ENCODE measurements around the gene LDB3. TPM values are rescaled to one million over a fixed set of nuclear protein-coding genes. Genes with fewer than 3 reads are reported as not detected.

LDB3 gene
- total RNA-seq, 1 experiment from 2014 or later, result 0.20 TPM

DNA sequence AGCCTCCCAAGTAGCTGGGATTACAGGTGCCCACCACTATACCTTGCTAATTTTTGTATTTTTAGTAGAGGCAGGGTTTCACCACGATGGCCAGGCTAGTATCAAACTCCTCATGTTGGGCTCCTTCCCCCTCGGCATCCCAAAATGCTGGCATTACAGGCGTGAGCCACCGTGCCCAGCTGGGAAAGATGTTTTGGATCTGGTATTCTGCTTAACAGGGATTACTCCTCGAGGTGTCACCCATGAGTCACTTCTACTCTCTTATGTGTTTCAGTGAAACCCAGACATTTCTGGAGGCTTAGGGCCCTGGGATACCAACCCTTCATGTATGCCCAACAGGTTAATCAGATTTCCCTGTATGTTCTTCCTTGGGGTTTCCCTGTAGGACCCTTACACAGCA, 25.8 kb upstream of the LDB3 start:
- Histone ChIP-seq H3K36me3 (ENCODE audit: control insufficient read depth in 1 of 2, insufficient read depth in 2 of 2, low read length in 2 of 2) (no peaks in the 10 kb centered on the region), H4K20me1 (ENCODE audit: insufficient read depth) (no peaks in the 10 kb centered on the region), H3K27me3 (ENCODE audit: insufficient read depth, low read length) (no peaks in the 10 kb centered on the region), H3K4me1 (ENCODE audit: control insufficient read depth in 1 of 2, insufficient read depth in 2 of 2, low read length in 2 of 2) (peaks cover 15 to 29% of the 10 kb centered on the region in 2 experiments), H3K4me2 (ENCODE audit: low read length) (no peak overlapping the region), H3K27ac (ENCODE audit: low read depth, low read length) (no peak overlapping the region), H3K79me2 (ENCODE audit: insufficient read depth, low read length) (no peaks in the 10 kb centered on the region), H3K9me2 (ENCODE audit: insufficient read depth) (no peaks in the 10 kb centered on the region), H3K4me3 (replicated peaks in 1 of 2; ENCODE audit: low read depth in 1 of 2, low read length in 2 of 2) (no peak overlapping the region), H2AFZ (ENCODE audit: low read depth, low read length, poor library complexity, severe bottlenecking) (no peak overlapping the region), H3K9me3 (ENCODE audit: control insufficient read depth in 1 of 2, insufficient read depth in 1 of 2, low read depth in 1 of 2, low read length in 2 of 2) (no peaks in the 10 kb centered on the region), H3K9ac (ENCODE audit: low read length) (no peak overlapping the region)
- TF ChIP-seq SP1 (IDR thresholded peaks at IDR 0.05; ENCODE audit: low read depth) (no peak), RAD21 (IDR thresholded peaks at IDR 0.05; ENCODE audit: low read depth) (peak; percentile 32; the same call in 1 of the 2 replicates)
- ChIA-PET RAD21 (ENCODE audit: low non-redundant PET in 1 of 2, low total read pairs in 2 of 2, uncharacterized antibody in 2 of 2, unreplicated experiment in 2 of 2) (no interaction called here), CTCF (interaction anchor here (1.0 kb wide), 1 partner anchor 42 kb away, joined by 3 read pairs; no protein-coding TSS in a partner anchor), POLR2A (no interaction called here)
- intact Hi-C loops (cut with micrococcal nuclease), result no loop called here
- BruUV-seq (replicated peaks), result no TSS peak
- DNase-seq (ENCODE audit: low read depth, low spot score) (no peak), ATAC-seq (peak; percentile 68)

DNA sequence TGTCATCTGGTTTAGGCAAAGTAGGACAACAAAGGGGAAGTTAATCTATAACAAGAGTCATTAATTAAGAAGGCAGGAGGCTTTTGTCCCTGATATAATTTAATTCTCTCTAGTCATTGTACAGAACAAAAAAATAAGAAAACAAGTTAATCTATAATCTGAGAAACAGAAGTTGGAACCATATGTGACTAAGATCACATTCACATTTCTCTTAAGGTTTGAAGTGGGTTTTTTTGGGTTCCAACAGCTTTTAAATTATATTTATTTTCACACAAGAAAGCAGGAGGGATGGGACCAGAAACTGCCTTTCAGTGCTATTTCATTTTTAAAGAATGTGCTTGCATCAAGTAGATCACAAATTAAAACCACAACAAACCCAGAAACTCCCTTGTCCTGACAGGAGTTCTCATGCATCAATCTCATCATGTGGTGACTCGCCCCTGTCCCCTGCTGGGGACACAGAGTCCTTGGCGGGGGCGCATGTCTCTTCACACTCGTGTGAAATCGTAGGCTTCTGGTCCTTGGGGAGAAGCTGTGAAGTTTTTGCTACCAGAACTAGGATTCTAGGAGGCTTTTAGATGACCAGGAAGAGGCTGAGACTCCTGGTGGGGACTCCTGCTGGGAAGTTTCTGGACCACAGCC, 24.0 kb upstream of the LDB3 start:
- H3K9ac ChIP-seq (ENCODE audit: low read length), result no peak overlapping the region
- ChIA-PET POLR2A (no interaction called here), RAD21 (ENCODE audit: low non-redundant PET in 1 of 2, low total read pairs in 2 of 2, uncharacterized antibody in 2 of 2, unreplicated experiment in 2 of 2) (no interaction called here), CTCF (interaction anchor here (1.2 kb wide), 2 partner anchors 14 to 40 kb away, joined by 3 to 4 read pairs; no protein-coding TSS in a partner anchor)
- H3K36me3 ChIP-seq (ENCODE audit: control insufficient read depth in 1 of 2, insufficient read depth in 2 of 2, low read length in 2 of 2), result no peaks in the 10 kb centered on the region
- no TSS peak for BruUV-seq (replicated peaks)
- no peaks in the 10 kb centered on the region for H3K9me3 ChIP-seq (ENCODE audit: control insufficient read depth in 1 of 2, insufficient read depth in 1 of 2, low read depth in 1 of 2, low read length in 2 of 2)
- no peak overlapping the region for H3K4me3 ChIP-seq (replicated peaks in 1 of 2; ENCODE audit: low read depth in 1 of 2, low read length in 2 of 2)
- H3K27me3 ChIP-seq (ENCODE audit: insufficient read depth, low read length), result no peaks in the 10 kb centered on the region
- H3K4me2 ChIP-seq (ENCODE audit: low read length), result peak overlapping the region; percentile 41; the same call in 1 of the 2 replicates
- H3K9me2 ChIP-seq (ENCODE audit: insufficient read depth), result no peaks in the 10 kb centered on the region
- H3K4me1 ChIP-seq (ENCODE audit: control insufficient read depth in 1 of 2, insufficient read depth in 2 of 2, low read length in 2 of 2), result peaks cover 32 to 47% of the 10 kb centered on the region in 2 experiments
- H2AFZ ChIP-seq (ENCODE audit: low read depth, low read length, poor library complexity, severe bottlenecking), result peak overlapping the region; percentile 83
- H3K27ac ChIP-seq (ENCODE audit: low read depth, low read length), result no peak overlapping the region
- H3K79me2 ChIP-seq (ENCODE audit: insufficient read depth, low read length), result no peaks in the 10 kb centered on the region
- no peaks in the 10 kb centered on the region for H4K20me1 ChIP-seq (ENCODE audit: insufficient read depth)
- ATAC-seq (peak; percentile 65), DNase-seq (ENCODE audit: low read depth, low spot score) (no peak)
- intact Hi-C loops (cut with micrococcal nuclease), result no loop called here
- TF ChIP-seq, protein P1, sequence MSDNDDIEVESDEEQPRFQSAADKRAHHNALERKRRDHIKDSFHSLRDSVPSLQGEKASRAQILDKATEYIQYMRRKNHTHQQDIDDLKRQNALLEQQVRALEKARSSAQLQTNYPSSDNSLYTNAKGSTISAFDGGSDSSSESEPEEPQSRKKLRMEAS (IDR thresholded peaks at IDR 0.05), result 0 out of 2 replicates have a peak, but pooled peaks have one; percentile 34
- TF ChIP-seq ZFX (IDR thresholded peaks at IDR 0.05), result no peak
- TF ChIP-seq RAD21 (IDR thresholded peaks at IDR 0.05; ENCODE audit: low read depth), result peak; percentile 51
- TF ChIP-seq ZNF274 (IDR thresholded peaks at IDR 0.05; ENCODE audit: low read depth, low read length), result no peak
- TF ChIP-seq FOSL1 (IDR thresholded peaks at IDR 0.05; ENCODE audit: low read depth), result peak; percentile 30; the same call in 1 of the 2 replicates
- TF ChIP-seq CBX3 (IDR thresholded peaks at IDR 0.05; ENCODE audit: low read depth), result no peak
- no peak for TF ChIP-seq EZH2phosphoT487 (IDR thresholded peaks at IDR 0.05; ENCODE audit: borderline replicate concordance)
- TF ChIP-seq EGR1 (IDR thresholded peaks at IDR 0.05; ENCODE audit: low read depth), result no peak
- TF ChIP-seq EZH2 (IDR thresholded peaks at IDR 0.05), result no peak
- no peak for TF ChIP-seq POLR2AphosphoS5 (IDR thresholded peaks at IDR 0.05; ENCODE audit: low read depth, low read length)
- TF ChIP-seq TCF7L2 (IDR thresholded peaks at IDR 0.05; ENCODE audit: borderline replicate concordance, extremely low read depth, insufficient read depth, insufficient read length), result no peak
- TF ChIP-seq SIN3A (IDR thresholded peaks at IDR 0.05; ENCODE audit: low read depth), result no peak
- TF ChIP-seq YY1 (IDR thresholded peaks at IDR 0.05; ENCODE audit: extremely low read depth, insufficient replicate concordance, low read depth, low read length), result no peak
- TF ChIP-seq, protein P2, sequence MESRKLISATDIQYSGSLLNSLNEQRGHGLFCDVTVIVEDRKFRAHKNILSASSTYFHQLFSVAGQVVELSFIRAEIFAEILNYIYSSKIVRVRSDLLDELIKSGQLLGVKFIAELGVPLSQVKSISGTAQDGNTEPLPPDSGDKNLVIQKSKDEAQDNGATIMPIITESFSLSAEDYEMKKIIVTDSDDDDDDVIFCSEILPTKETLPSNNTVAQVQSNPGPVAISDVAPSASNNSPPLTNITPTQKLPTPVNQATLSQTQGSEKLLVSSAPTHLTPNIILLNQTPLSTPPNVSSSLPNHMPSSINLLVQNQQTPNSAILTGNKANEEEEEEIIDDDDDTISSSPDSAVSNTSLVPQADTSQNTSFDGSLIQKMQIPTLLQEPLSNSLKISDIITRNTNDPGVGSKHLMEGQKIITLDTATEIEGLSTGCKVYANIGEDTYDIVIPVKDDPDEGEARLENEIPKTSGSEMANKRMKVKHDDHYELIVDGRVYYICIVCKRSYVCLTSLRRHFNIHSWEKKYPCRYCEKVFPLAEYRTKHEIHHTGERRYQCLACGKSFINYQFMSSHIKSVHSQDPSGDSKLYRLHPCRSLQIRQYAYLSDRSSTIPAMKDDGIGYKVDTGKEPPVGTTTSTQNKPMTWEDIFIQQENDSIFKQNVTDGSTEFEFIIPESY (IDR thresholded peaks at IDR 0.05; ENCODE audit: extremely low read depth, insufficient replicate concordance, low read length), result no peak
- no peak for TF ChIP-seq POLR2A (IDR thresholded peaks at IDR 0.05; ENCODE audit: borderline replicate concordance, extremely low read depth, insufficient read depth, insufficient read length)
- TF ChIP-seq, protein P3, sequence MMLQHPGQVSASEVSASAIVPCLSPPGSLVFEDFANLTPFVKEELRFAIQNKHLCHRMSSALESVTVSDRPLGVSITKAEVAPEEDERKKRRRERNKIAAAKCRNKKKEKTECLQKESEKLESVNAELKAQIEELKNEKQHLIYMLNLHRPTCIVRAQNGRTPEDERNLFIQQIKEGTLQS (IDR thresholded peaks at IDR 0.05), result no peak
- no peak for TF ChIP-seq SP1 (IDR thresholded peaks at IDR 0.05; ENCODE audit: low read depth)
- TF ChIP-seq SRF (IDR thresholded peaks at IDR 0.05; ENCODE audit: low read depth), result no peak
- TF ChIP-seq JUND (IDR thresholded peaks at IDR 0.05), result no peak

All from HCT116 (cell line).